Measurements from ENCODE around the gene TMPRSS11D.

Gene TMPRSS11D

DNA sequence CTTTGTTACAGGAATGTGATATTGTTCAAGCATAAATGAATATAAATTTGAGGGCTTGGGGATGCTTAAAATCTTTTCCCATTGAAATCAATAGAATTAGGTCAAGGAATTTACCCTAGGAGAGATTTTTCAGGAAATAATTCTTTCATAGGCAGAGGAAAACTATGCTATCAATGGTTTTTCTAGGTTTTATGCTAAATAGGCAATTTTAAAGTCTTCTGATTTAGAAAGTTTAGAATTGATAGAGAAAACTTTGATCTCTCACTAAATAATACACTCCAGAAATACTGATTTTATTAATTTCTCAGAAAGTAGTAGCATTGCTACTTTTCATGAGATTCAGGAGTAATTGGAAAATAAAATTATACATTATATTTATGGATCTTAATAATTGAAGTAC is 93.1 kb downstream of the TMPRSS11D start:
- Histone ChIP-seq H3K4me2 (ENCODE audit: low read length) (no peak overlapping the region), H2AFZ (ENCODE audit: low read depth, low read length) (no peak overlapping the region), H3K4me1 (ENCODE audit: low read length) (no peaks in the 10 kb centered on the region), H3K27me3 (ENCODE audit: low read depth, low read length) (no peaks in the 10 kb centered on the region), H3K4me3 (ENCODE audit: low read length) (no peak overlapping the region), H3K79me2 (ENCODE audit: low read length) (no peaks in the 10 kb centered on the region), H3K9ac (ENCODE audit: low read length) (no peak overlapping the region), H3K36me3 (replicated peaks; ENCODE audit: low read depth, low read length) (no peaks in the 10 kb centered on the region), H3K27ac (ENCODE audit: low read length) (no peak overlapping the region), H3K9me3 (ENCODE audit: insufficient read depth, low read length) (no peaks in the 10 kb centered on the region), H4K20me1 (ENCODE audit: insufficient read depth, low read length) (no peaks in the 10 kb centered on the region)
- TF ChIP-seq CTCF (IDR thresholded peaks at IDR 0.05; ENCODE audit: low read depth, low read length) (no peak), EZH2phosphoT487 (IDR thresholded peaks at IDR 0.05; ENCODE audit: low read depth) (no peak)

DNA sequence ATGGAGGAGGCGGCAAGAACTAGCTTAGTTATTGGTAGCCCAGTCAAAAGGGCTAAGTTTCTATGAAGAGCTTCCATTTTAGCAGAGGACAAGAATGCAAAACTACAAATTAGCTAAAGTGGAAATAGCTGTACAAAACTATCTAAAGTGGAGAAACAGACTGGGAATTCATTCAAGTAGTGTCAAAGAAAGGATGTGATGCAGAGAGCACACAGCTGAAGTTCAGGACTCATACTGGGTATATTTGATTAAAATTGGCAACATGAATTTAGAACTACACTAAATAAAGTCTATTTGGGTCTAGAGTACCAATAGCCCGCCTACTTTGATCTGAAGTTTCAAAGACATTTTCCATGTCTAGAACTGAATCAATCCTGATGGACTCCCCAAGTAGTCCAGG is 96.5 kb downstream of the TMPRSS11D start:
- no peak for TF ChIP-seq CTCF (IDR thresholded peaks at IDR 0.05; ENCODE audit: low read depth, low read length)
- no peak for TF ChIP-seq EZH2phosphoT487 (IDR thresholded peaks at IDR 0.05; ENCODE audit: low read depth)
- H3K4me2 ChIP-seq (ENCODE audit: low read length) = no peak overlapping the region
- no peaks in the 10 kb centered on the region for H3K4me1 ChIP-seq (ENCODE audit: low read length)
- H3K27me3 ChIP-seq (ENCODE audit: low read depth, low read length) = no peaks in the 10 kb centered on the region
- H3K9ac ChIP-seq (ENCODE audit: low read length) = no peak overlapping the region
- no peaks in the 10 kb centered on the region for H3K79me2 ChIP-seq (ENCODE audit: low read length)
- no peaks in the 10 kb centered on the region for H4K20me1 ChIP-seq (ENCODE audit: insufficient read depth, low read length)
- no peaks in the 10 kb centered on the region for H3K9me3 ChIP-seq (ENCODE audit: insufficient read depth, low read length)
- H2AFZ ChIP-seq (ENCODE audit: low read depth, low read length) = no peak overlapping the region
- no peak overlapping the region for H3K27ac ChIP-seq (ENCODE audit: low read length)
- no peak overlapping the region for H3K4me3 ChIP-seq (ENCODE audit: low read length)
- no peaks in the 10 kb centered on the region for H3K36me3 ChIP-seq (replicated peaks; ENCODE audit: low read depth, low read length)

DNA sequence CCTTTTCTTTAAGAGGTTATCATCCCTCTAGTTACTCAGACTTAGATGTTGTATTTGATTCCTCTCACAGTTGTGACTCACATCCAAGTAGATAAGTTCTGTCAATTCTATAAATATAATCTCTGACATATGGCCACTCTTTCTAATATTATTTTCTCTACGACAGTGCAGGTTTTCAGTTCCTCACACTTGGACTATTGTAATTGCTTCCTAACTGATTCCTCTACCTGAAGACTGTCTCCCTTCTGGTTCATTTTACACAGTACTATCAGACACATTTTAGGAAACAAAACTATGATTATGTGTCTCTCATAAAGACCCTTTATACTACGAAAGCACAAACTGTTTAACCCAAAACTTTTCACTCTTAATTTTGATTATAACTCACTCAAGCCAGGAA is 98.3 kb downstream of the TMPRSS11D start:
- TF ChIP-seq EZH2phosphoT487 (IDR thresholded peaks at IDR 0.05; ENCODE audit: low read depth) (no peak), CTCF (IDR thresholded peaks at IDR 0.05; ENCODE audit: low read depth, low read length) (no peak)
- no peak overlapping the region for H3K9ac ChIP-seq (ENCODE audit: low read length)
- no peak overlapping the region for H3K4me3 ChIP-seq (ENCODE audit: low read length)
- no peaks in the 10 kb centered on the region for H3K36me3 ChIP-seq (replicated peaks; ENCODE audit: low read depth, low read length)
- H3K27me3 ChIP-seq (ENCODE audit: low read depth, low read length) = no peaks in the 10 kb centered on the region
- no peak overlapping the region for H3K4me2 ChIP-seq (ENCODE audit: low read length)
- H3K9me3 ChIP-seq (ENCODE audit: insufficient read depth, low read length) = no peaks in the 10 kb centered on the region
- H2AFZ ChIP-seq (ENCODE audit: low read depth, low read length) = no peak overlapping the region
- H3K4me1 ChIP-seq (ENCODE audit: low read length) = no peaks in the 10 kb centered on the region
- H4K20me1 ChIP-seq (ENCODE audit: insufficient read depth, low read length) = no peaks in the 10 kb centered on the region
- H3K27ac ChIP-seq (ENCODE audit: low read length) = no peak overlapping the region
- H3K79me2 ChIP-seq (ENCODE audit: low read length) = no peaks in the 10 kb centered on the region

DNA sequence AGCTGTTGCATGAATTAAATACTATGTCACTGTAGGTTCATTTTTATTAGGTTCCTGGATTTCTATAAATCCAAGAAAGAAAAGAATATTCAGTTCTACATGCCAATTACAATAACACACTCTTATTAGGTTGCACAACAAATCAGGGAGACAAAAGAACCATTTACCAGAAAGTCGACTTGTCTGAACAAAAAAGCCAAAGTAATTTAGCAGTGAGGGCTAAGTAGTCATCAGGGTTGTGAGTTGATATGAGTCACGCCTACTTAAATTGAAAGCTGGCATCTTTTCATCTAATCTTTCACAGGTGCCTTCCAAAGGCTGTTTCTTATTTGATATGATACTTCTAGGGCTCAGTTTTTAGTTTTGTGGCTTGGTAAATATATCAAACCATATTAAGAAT is 104.2 kb downstream of the TMPRSS11D start:
- H3K27ac ChIP-seq (ENCODE audit: low read length) = no peak overlapping the region
- no peak for TF ChIP-seq EZH2phosphoT487 (IDR thresholded peaks at IDR 0.05; ENCODE audit: low read depth)
- TF ChIP-seq CTCF (IDR thresholded peaks at IDR 0.05; ENCODE audit: low read depth, low read length) = no peak
- no peaks in the 10 kb centered on the region for H4K20me1 ChIP-seq (ENCODE audit: insufficient read depth, low read length)
- no peaks in the 10 kb centered on the region for H3K9me3 ChIP-seq (ENCODE audit: insufficient read depth, low read length)
- no peaks in the 10 kb centered on the region for H3K4me1 ChIP-seq (ENCODE audit: low read length)
- H3K4me3 ChIP-seq (ENCODE audit: low read length) = no peak overlapping the region
- no peak overlapping the region for H3K4me2 ChIP-seq (ENCODE audit: low read length)
- H3K9ac ChIP-seq (ENCODE audit: low read length) = no peak overlapping the region
- H3K27me3 ChIP-seq (ENCODE audit: low read depth, low read length) = no peaks in the 10 kb centered on the region
- no peaks in the 10 kb centered on the region for H3K79me2 ChIP-seq (ENCODE audit: low read length)
- no peaks in the 10 kb centered on the region for H3K36me3 ChIP-seq (replicated peaks; ENCODE audit: low read depth, low read length)
- no peak overlapping the region for H2AFZ ChIP-seq (ENCODE audit: low read depth, low read length)

Measured in OCI-LY3 (cell line).